GM12892 (cell line): ENCODE results near the gene CKAP2.

Experiments
- POLR2A ChIP-seq: IDR thresholded peaks from 2 replicates; pipeline ENCODE4 v1.6.1; 2011; ENCODE audit warnings: low read depth, low read length, control low read depth
- POLR2AphosphoS5 ChIP-seq: IDR thresholded peaks from 2 replicates; pipeline ENCODE4 v1.6.1; 2011; ENCODE audit warnings: low read depth, low read length, control low read depth

- TF ChIP-seq POLR2A (no peak), POLR2AphosphoS5 (no peak)
These were observed 4.5 kb upstream of the CKAP2 start for GRCh38 chr13:52450793-52451116.
